ENCODE results near the gene COL25A1. TPM values are rescaled to one million over a fixed set of nuclear protein-coding genes. Genes with fewer than 3 reads are reported as not detected.

Gene COL25A1
- total RNA-seq, 1 experiment from 2014 or later, result 4.2 TPM

DNA sequence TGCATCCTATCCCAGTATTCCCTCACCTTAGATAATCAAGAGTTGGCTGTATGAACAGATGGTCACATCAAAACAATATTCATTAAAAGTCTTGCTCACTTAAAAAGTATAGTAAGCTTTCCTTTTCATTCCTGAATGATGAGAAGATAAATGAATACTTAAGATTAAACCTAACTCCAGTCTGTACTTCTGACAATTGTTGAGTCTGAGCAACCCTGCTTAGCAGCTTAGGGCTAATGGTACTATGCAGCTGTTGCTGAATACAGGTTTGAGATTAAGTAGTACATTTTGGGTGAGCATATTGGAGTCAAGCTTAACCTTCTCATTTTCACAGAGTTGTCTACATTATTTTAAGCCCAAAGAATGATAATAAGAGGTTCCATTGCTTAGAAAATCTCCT is 417.9 kb downstream of the COL25A1 start:
- Histone ChIP-seq H3K23me2 (ENCODE audit: insufficient read length, low read depth, low read length, poor library complexity, severe bottlenecking) (no peaks in the 10 kb centered on the region), H4K91ac (ENCODE audit: insufficient read length, low read depth, low read length) (no peak overlapping the region), H3K4me1 (ENCODE audit: insufficient read depth, low read length) (peaks cover 4% of the 10 kb centered on the region), H3K27ac (ENCODE audit: insufficient read length, low read depth, low read length) (no peak overlapping the region), H4K20me1 (ENCODE audit: control insufficient read depth, insufficient read depth, insufficient read length) (no peaks in the 10 kb centered on the region), H3T11ph (ENCODE audit: low read length) (no peak overlapping the region), H2AFZ (ENCODE audit: low read length) (no peak overlapping the region), H2BK12ac (ENCODE audit: insufficient read length, low read depth, low read length) (no peak overlapping the region), H2BK120ac (ENCODE audit: low read depth, low read length, poor library complexity, severe bottlenecking) (no peak overlapping the region), H3K4me2 (ENCODE audit: insufficient read depth, insufficient read length, low read length) (no peak overlapping the region), H3K79me2 (ENCODE audit: insufficient read depth, low read length) (no peaks in the 10 kb centered on the region), H3K27me3 (ENCODE audit: insufficient read depth, low read length) (no peaks in the 10 kb centered on the region), H2BK20ac (ENCODE audit: low read depth, low read length, poor library complexity, severe bottlenecking) (no peak overlapping the region), H3K79me1 (ENCODE audit: insufficient read depth, low read depth, low read length, poor library complexity, severe bottlenecking) (no peaks in the 10 kb centered on the region), H2BK5ac (ENCODE audit: insufficient read length, low read length) (no peak overlapping the region), H4K5ac (ENCODE audit: insufficient read length, low read depth, low read length) (no peak overlapping the region), H3K18ac (ENCODE audit: insufficient read length, low read depth, low read length) (no peak overlapping the region), H3K9me3 (ENCODE audit: control insufficient read depth, low read depth, low read length) (no peaks in the 10 kb centered on the region), H3K23ac (ENCODE audit: insufficient read length, low read depth, low read length) (no peak overlapping the region), H3K4ac (ENCODE audit: low read depth, low read length) (no peak overlapping the region), H4K8ac (replicated peaks; ENCODE audit: insufficient read length, low read depth, low read length) (no peak overlapping the region), H3K14ac (ENCODE audit: insufficient read depth, low read length) (no peak overlapping the region), H2BK15ac (ENCODE audit: low read depth, low read length) (no peak overlapping the region), H3K9ac (ENCODE audit: extremely low read depth, insufficient read length, low read length) (no peak overlapping the region), H2AK5ac (ENCODE audit: insufficient read length, low read length) (no peak overlapping the region), H3K56ac (ENCODE audit: insufficient read length, low read depth, low read length) (no peak overlapping the region)
- Mint-ChIP-seq H3K27ac (no peak overlapping the region), H3K36me3 (ENCODE audit: insufficient read depth in 1 of 3, low read depth in 3 of 3) (no peaks in the 10 kb centered on the region), H3K27me3 (ENCODE audit: low read depth) (no peaks in the 10 kb centered on the region), H3K4me3 (no peak overlapping the region), H3K9me3 (no peaks in the 10 kb centered on the region), H3K4me1 (peaks cover 18 to 25% of the 10 kb centered on the region in 2 experiments)
- TF ChIP-seq, protein P1, sequence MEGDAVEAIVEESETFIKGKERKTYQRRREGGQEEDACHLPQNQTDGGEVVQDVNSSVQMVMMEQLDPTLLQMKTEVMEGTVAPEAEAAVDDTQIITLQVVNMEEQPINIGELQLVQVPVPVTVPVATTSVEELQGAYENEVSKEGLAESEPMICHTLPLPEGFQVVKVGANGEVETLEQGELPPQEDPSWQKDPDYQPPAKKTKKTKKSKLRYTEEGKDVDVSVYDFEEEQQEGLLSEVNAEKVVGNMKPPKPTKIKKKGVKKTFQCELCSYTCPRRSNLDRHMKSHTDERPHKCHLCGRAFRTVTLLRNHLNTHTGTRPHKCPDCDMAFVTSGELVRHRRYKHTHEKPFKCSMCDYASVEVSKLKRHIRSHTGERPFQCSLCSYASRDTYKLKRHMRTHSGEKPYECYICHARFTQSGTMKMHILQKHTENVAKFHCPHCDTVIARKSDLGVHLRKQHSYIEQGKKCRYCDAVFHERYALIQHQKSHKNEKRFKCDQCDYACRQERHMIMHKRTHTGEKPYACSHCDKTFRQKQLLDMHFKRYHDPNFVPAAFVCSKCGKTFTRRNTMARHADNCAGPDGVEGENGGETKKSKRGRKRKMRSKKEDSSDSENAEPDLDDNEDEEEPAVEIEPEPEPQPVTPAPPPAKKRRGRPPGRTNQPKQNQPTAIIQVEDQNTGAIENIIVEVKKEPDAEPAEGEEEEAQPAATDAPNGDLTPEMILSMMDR (conservative IDR thresholded peaks at IDR 0.05), result no peak
- DNase-seq, result no peak
